Ovary (tissue), 9 donors: ENCODE measurements around the gene SRRM3. TPM values are rescaled to one million over a fixed set of nuclear protein-coding genes. Genes with fewer than 3 reads are reported as not detected.

Source experiments
- DNase-seq, 5 donors: peaks; one replicate each; pipeline ENCODE4 v3.0.0-alpha.2; 2019 to 2020
- H3K27ac ChIP-seq, 2 donors: fragments of 200-600 bp; one replicate each; pipeline versions ENCODE4 v1.5.1 to v1.8.0; 2019 to 2022
- H3K27me3 ChIP-seq: fragments of 200-600 bp; one replicate; pipeline ENCODE4 v1.8.0; 2022
- H3K36me3 ChIP-seq: fragments of 200-600 bp; sonication (generic); one replicate; pipeline ENCODE4 v1.5.1; 2019
- H3K4me1 ChIP-seq: one replicate; pipeline ENCODE4 v1.8.1; 2013; ENCODE audit warnings: mild to moderate bottlenecking, moderate library complexity; ENCODE audit not compliant: insufficient read depth
- H3K4me3 ChIP-seq: fragments of 200-600 bp; sonication (generic); one replicate; pipeline ENCODE4 v1.5.1; 2017
- H3K9me3 ChIP-seq, 2 donors: fragments of 200-600 bp in 1 of 2; sonication (generic) in 1 of 2; one replicate each; pipeline versions ENCODE4 v1.5.1 to v1.8.1; 2013 to 2019; ENCODE audit warnings: mild to moderate bottlenecking in 1 of 2, moderate library complexity in 1 of 2
- CTCF ChIP-seq, 3 donors: fragments of 450-650 bp in 2 of 3; fragments of 200-600 bp in 1 of 3; IDR thresholded peaks; one replicate each; pipeline versions ENCODE4 v1.5.1 to v1.8.0; 2016 to 2022; ENCODE audit warnings: antibody characterized with exemption in 3 of 3, mild to moderate bottlenecking in 1 of 3
- EP300 ChIP-seq: sonication (generic); formaldehyde crosslinking; IDR thresholded peaks from one replicate; pipeline ENCODE4 v1.6.1; 2017; ENCODE audit warnings: antibody characterized with exemption
- POLR2A ChIP-seq: fragments of 450-650 bp; IDR thresholded peaks from one replicate; pipeline ENCODE4 v1.6.1; 2017; ENCODE audit warnings: antibody characterized with exemption, mild to moderate bottlenecking, moderate library complexity
- WGBS, 3 donors: extraction: QIAGEN DNeasy Blood & Tissue Kit in 1 of 3; methylation state at CpG; one replicate each; pipeline versions ENCODE4 v1.1.5 to v1.1.7; 2013 to 2017; 5-methylcytosine and 5-hydroxymethylcytosine counted together
- intact Hi-C, 4 donors: fragments of 100-400 bp; cut with DNase I; formaldehyde crosslinking; loops; one replicate each; pipeline versions ENCODE4 v1.11.0 to v1.15.1; 2022 to 2023
- polyA plus RNA-seq, 2 donors: library from polyadenylated mRNA; stranded (reverse); fragments of 200-250 nt in 1 of 2; fragments of 350-450 nt in 1 of 2; fragmentation: Illumina TruSeq in 1 of 2; extraction: RNeasy Lipid Tissue Mini Kit (QIAGEN cat#74804) in 1 of 2; gene quantifications; one replicate each; pipeline ENCODE4 v1.2.3, GENCODE V29; 2013 to 2014
- total RNA-seq, 7 donors: library from RNA; depleted of rRNA in 2 of 7; stranded (reverse); fragments of >200 nt in 2 of 7; fragmentation: NEBNext Ultra II Directional in 3 of 7; extraction: Animal tissue kit (Norgen Biotek cat#: 25700) in 3 of 7; gene quantifications; one replicate each; pipeline versions ENCODE4 v1.1.0 to v1.2.4, GENCODE V29; 2016 to 2023
- donor health status: DM: no; HTN: no; CAD: no; lungs with moderate emphysema.
- donor health status: DM: no; HTN: no; CAD: no.
- donor health status: Bipolar disorder and iron deficiency.
- donor health status: DM: yes; HTN: yes; CAD: no.
- donor health status: DM: no; HTN: no; CAD: no.
- donor health status: DM: yes; HTN: yes; CAD: no.

The SRRM3 gene
- total and polyA plus RNA-seq, 9 donors, result 2.0 to 13.4 (median 4.8) TPM

- Histone ChIP-seq H3K27ac (no peak overlapping the region), H3K4me3 (no peak overlapping the region), H3K9me3 (no peaks in the 10 kb centered on the region), H3K27me3 (no peaks in the 10 kb centered on the region), H3K36me3 (no peaks in the 10 kb centered on the region), H3K4me1 (no peaks in the 10 kb centered on the region)
- 3 to 8% (median 6%) methylated on average over 5 of the region's 5 CpGs for WGBS, 3 donors
- DNase-seq, result no peak
- intact Hi-C loops, result no loop called here
- no peak for TF ChIP-seq POLR2A
- no peak for TF ChIP-seq EP300
- no peak for TF ChIP-seq CTCF (IDR thresholded peaks at IDR 0.05)
These were observed 7.8 kb upstream of the SRRM3 start for GRCh38 chr7:76193883-76194282.

GRCh38 chr7:76196786-76197185 lies 4.9 kb upstream of the SRRM3 start:
- Histone ChIP-seq H3K4me3 (no peak overlapping the region), H3K36me3 (no peaks in the 10 kb centered on the region), H3K27ac (no peak overlapping the region), H3K4me1 (no peaks in the 10 kb centered on the region), H3K27me3 (no peaks in the 10 kb centered on the region), H3K9me3 (no peaks in the 10 kb centered on the region)
- intact Hi-C loops, result no loop called here
- TF ChIP-seq POLR2A (no peak), CTCF (IDR thresholded peaks at IDR 0.05) (no peak), EP300 (no peak)
- DNase-seq, result no peak
- 87 to 88% (median 88%) methylated on average over 10 of the region's 10 CpGs for WGBS, 3 donors

GRCh38 chr7:76198202-76198601 lies 3.5 kb upstream of the SRRM3 start:
- WGBS, 3 donors, result 26 to 34% (median 27%) methylated on average over 4 of the region's 4 CpGs

GRCh38 chr7:76202666-76203030 lies 952 bp downstream of the SRRM3 start:
- no peak for DNase-seq
- WGBS, 3 donors, result 29 to 37% (median 31%) methylated on average over 8 of the region's 8 CpGs
- no peak for TF ChIP-seq EP300
- no peak for TF ChIP-seq POLR2A
- no peak for TF ChIP-seq CTCF (IDR thresholded peaks at IDR 0.05)

More at GRCh38 chr7:76198202-76198601, 3.5 kb upstream of the SRRM3 start:
- intact Hi-C loops, result no loop called here
- H3K36me3 ChIP-seq, result no peaks in the 10 kb centered on the region
- no peak overlapping the region for H3K27ac ChIP-seq
- no peaks in the 10 kb centered on the region for H3K27me3 ChIP-seq
- no peak for DNase-seq
- TF ChIP-seq EP300 (no peak), CTCF (IDR thresholded peaks at IDR 0.05) (no peak), POLR2A (no peak)
- H3K4me1 ChIP-seq, result no peaks in the 10 kb centered on the region
- H3K4me3 ChIP-seq, result no peak overlapping the region
- H3K9me3 ChIP-seq, result no peaks in the 10 kb centered on the region

More at GRCh38 chr7:76202666-76203030, 952 bp downstream of the SRRM3 start:
- Histone ChIP-seq H3K4me1 (no peaks in the 10 kb centered on the region), H3K27me3 (no peaks in the 10 kb centered on the region), H3K4me3 (no peak overlapping the region), H3K27ac (no peak overlapping the region), H3K9me3 (no peaks in the 10 kb centered on the region), H3K36me3 (no peaks in the 10 kb centered on the region)
- intact Hi-C loops, result loop anchor here in 1 of 4 donors (5.0 kb wide), 1 partner anchor 65 kb away; no protein-coding TSS in a partner anchor
